ENCODE measurements around the gene AJAP1. TPM values are rescaled to one million over a fixed set of nuclear protein-coding genes. Genes with fewer than 3 reads are reported as not detected.

The AJAP1 gene
- total RNA-seq, 1 experiment from 2014 or later, result not detected

DNA sequence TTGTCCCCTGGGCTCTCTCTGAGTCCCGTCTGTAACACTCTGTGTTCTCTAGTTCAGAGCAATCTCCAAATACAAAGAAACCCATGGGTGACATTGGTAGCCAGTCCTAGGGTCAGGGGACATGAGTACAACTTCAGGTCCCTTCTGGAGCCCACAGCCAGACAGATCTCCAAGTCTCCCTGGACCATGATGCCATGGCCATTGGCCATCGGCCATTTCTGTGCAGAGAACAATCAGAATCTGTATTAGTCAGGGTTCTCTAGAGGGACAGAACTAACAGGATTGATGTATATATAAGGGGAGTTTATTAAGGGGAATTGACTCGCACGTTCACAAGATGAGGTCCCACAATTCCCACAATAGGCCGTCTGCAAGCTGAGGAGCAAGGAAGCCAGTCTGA, 106.9 kb downstream of the AJAP1 start:
- H3K4me2 ChIP-seq, result no peak overlapping the region
- no peaks in the 10 kb centered on the region for H3K9me3 ChIP-seq (ENCODE audit: insufficient read depth, low read depth)
- no peaks in the 10 kb centered on the region for H4K20me1 ChIP-seq (ENCODE audit: insufficient read depth)
- H3K4me1 ChIP-seq (replicated peaks; ENCODE audit: insufficient read depth), result no peaks in the 10 kb centered on the region
- H3F3A ChIP-seq (ENCODE audit: insufficient read depth, low read depth), result no peaks in the 10 kb centered on the region
- ChIA-PET CTCF (no interaction called here), POLR2A (ENCODE audit: unreplicated experiment) (no interaction called here)
- H3K79me2 ChIP-seq (ENCODE audit: low read depth), result no peaks in the 10 kb centered on the region
- no peak overlapping the region for H3K27ac ChIP-seq
- intact Hi-C loops (cut with micrococcal nuclease; ENCODE audit: unreplicated experiment), result no loop called here
- H3K4me3 ChIP-seq, result no peak overlapping the region
- H2AFZ ChIP-seq, result no peak overlapping the region
- no peaks in the 10 kb centered on the region for H3K9me2 ChIP-seq (ENCODE audit: insufficient read depth)
- DNase-seq, result no peak
- H3K27me3 ChIP-seq (ENCODE audit: insufficient read depth, low read depth), result peaks cover 5% of the 10 kb centered on the region; the same call in 1 of the 2 replicates
- BruUV-seq (replicated peaks), result no TSS peak
- no peak for TF ChIP-seq EZH2 (IDR thresholded peaks at IDR 0.05; ENCODE audit: low read depth)
- TF ChIP-seq, protein P1, sequence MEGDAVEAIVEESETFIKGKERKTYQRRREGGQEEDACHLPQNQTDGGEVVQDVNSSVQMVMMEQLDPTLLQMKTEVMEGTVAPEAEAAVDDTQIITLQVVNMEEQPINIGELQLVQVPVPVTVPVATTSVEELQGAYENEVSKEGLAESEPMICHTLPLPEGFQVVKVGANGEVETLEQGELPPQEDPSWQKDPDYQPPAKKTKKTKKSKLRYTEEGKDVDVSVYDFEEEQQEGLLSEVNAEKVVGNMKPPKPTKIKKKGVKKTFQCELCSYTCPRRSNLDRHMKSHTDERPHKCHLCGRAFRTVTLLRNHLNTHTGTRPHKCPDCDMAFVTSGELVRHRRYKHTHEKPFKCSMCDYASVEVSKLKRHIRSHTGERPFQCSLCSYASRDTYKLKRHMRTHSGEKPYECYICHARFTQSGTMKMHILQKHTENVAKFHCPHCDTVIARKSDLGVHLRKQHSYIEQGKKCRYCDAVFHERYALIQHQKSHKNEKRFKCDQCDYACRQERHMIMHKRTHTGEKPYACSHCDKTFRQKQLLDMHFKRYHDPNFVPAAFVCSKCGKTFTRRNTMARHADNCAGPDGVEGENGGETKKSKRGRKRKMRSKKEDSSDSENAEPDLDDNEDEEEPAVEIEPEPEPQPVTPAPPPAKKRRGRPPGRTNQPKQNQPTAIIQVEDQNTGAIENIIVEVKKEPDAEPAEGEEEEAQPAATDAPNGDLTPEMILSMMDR (conservative IDR thresholded peaks at IDR 0.05), result no peak
- no peaks in the 10 kb centered on the region for H3K36me3 ChIP-seq (ENCODE audit: low read depth)

DNA sequence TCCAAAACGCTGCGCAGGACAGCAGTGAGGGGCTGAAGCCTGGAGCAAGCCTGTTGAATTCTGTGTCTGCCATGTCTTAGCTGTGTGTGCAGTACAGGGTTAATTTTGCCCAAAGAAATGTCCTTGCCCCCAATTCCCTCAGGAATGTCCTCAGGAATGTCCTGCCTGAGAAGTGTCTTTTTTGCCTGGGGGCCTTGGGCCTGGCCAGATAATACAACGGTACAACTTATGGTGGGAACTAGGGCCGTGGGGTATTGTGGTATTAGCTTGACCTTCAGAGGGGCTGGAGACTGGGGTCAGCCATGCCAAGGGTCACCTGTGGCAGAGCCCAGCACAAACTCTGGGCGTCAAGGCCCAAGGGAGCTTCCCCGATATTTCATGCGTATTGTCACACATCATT, 107.7 kb downstream of the AJAP1 start:
- DNase-seq, result no peak
- Histone ChIP-seq H3K79me2 (ENCODE audit: low read depth) (no peaks in the 10 kb centered on the region), H3F3A (ENCODE audit: insufficient read depth, low read depth) (no peaks in the 10 kb centered on the region), H3K4me1 (replicated peaks; ENCODE audit: insufficient read depth) (no peaks in the 10 kb centered on the region), H3K4me2 (no peak overlapping the region), H3K9me2 (ENCODE audit: insufficient read depth) (no peaks in the 10 kb centered on the region), H3K27me3 (ENCODE audit: insufficient read depth, low read depth) (peaks cover 5% of the 10 kb centered on the region; the same call in 1 of the 2 replicates), H3K9me3 (ENCODE audit: insufficient read depth, low read depth) (no peaks in the 10 kb centered on the region), H3K4me3 (no peak overlapping the region), H4K20me1 (ENCODE audit: insufficient read depth) (no peaks in the 10 kb centered on the region), H3K27ac (no peak overlapping the region), H3K36me3 (ENCODE audit: low read depth) (no peaks in the 10 kb centered on the region), H2AFZ (no peak overlapping the region)
- no TSS peak for BruUV-seq (replicated peaks)
- ChIA-PET POLR2A (ENCODE audit: unreplicated experiment) (no interaction called here), CTCF (no interaction called here)
- no peak for TF ChIP-seq EZH2 (IDR thresholded peaks at IDR 0.05; ENCODE audit: low read depth)
- TF ChIP-seq, protein P1 (conservative IDR thresholded peaks at IDR 0.05), result no peak
- intact Hi-C loops (cut with micrococcal nuclease; ENCODE audit: unreplicated experiment), result no loop called here

DNA sequence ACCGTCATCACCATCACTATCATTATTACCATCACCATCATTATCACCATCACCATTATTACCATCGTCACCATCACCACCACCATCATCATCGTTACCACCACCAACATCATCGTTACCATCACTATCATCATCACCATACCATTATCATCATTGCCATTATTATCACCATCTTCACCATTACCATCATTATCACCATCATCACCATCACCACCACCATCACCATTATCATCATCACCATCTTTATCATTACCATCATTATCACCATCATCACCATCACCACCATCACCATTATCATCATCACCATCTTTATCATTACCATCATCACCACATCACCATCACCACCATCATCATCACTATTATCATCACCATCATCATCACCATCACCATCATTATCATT, 112.9 kb downstream of the AJAP1 start:
- POLR2A ChIA-PET (ENCODE audit: unreplicated experiment), result no interaction called here
- CTCF ChIA-PET, result no interaction called here
- Histone ChIP-seq H3K27ac (no peak overlapping the region), H3K27me3 (ENCODE audit: insufficient read depth, low read depth) (peaks cover 4% of the 10 kb centered on the region; the same call in 1 of the 2 replicates), H3K4me3 (no peak overlapping the region), H3K36me3 (ENCODE audit: low read depth) (no peaks in the 10 kb centered on the region), H4K20me1 (ENCODE audit: insufficient read depth) (no peaks in the 10 kb centered on the region), H3K4me2 (no peak overlapping the region), H3F3A (ENCODE audit: insufficient read depth, low read depth) (no peaks in the 10 kb centered on the region), H3K9me2 (ENCODE audit: insufficient read depth) (no peaks in the 10 kb centered on the region), H3K9me3 (ENCODE audit: insufficient read depth, low read depth) (no peaks in the 10 kb centered on the region), H2AFZ (no peak overlapping the region), H3K79me2 (ENCODE audit: low read depth) (no peaks in the 10 kb centered on the region), H3K4me1 (replicated peaks; ENCODE audit: insufficient read depth) (no peaks in the 10 kb centered on the region)
- no TSS peak for BruUV-seq (replicated peaks)
- intact Hi-C loops (cut with micrococcal nuclease; ENCODE audit: unreplicated experiment), result no loop called here
- DNase-seq, result no peak
- TF ChIP-seq, protein P1 (conservative IDR thresholded peaks at IDR 0.05), result no peak
- no peak for TF ChIP-seq EZH2 (IDR thresholded peaks at IDR 0.05; ENCODE audit: low read depth)
